Neural cell (in vitro differentiated cells): ENCODE measurements around the gene CXXC4. TPM values are rescaled to one million over a fixed set of nuclear protein-coding genes. Genes with fewer than 3 reads are reported as not detected.

Experiments used
- H2AFZ ChIP-seq: fragments of 200-600, 300-800 bp; sonication (generic), shearing (Covaris generic); 2 replicates; pipeline ENCODE4 v1.6.0; 2014; ENCODE audit warnings: low read depth, mild to moderate bottlenecking, antibody characterized with exemption, low read length, moderate library complexity
- H3F3A ChIP-seq: fragments of 200-600 bp; shearing (Covaris generic); 2 replicates; pipeline ENCODE4 v1.6.1; 2016; ENCODE audit warnings: mild to moderate bottlenecking, moderate library complexity, mixed read lengths, antibody characterized with exemption, low read length; ENCODE audit not compliant: insufficient read depth, poor library complexity, severe bottlenecking
- H3K27ac ChIP-seq: fragments of 200-600, 300-800 bp; sonication (generic), shearing (Covaris generic); 2 replicates; pipeline ENCODE4 v1.5.1; 2014; ENCODE audit warnings: mild to moderate bottlenecking, low read length, moderate library complexity
- H3K27me3 ChIP-seq: fragments of 300-800, 200-600 bp; sonication (generic), shearing (Covaris generic); 2 replicates; pipeline ENCODE4 v1.6.0; 2014; ENCODE audit warnings: mild to moderate bottlenecking, low read depth, low read length, moderate library complexity; ENCODE audit not compliant: insufficient read depth
- H3K36me3 ChIP-seq: fragments of 300-800, 200-600 bp; sonication (generic), shearing (Covaris generic); 2 replicates; pipeline ENCODE4 v1.5.1; 2014; ENCODE audit warnings: mild to moderate bottlenecking, antibody characterized with exemption, low read length, moderate library complexity; ENCODE audit not compliant: insufficient read depth
- H3K4me2 ChIP-seq: fragments of 300-800, 200-600 bp; sonication (generic), shearing (Covaris generic); 2 replicates; pipeline ENCODE4 v1.6.0; 2014; ENCODE audit warnings: mild to moderate bottlenecking, low read length
- H3K4me3 ChIP-seq: fragments of 300-800, 200-600 bp; sonication (generic), shearing (Covaris generic); 2 replicates; pipeline ENCODE4 v1.5.1; 2014; ENCODE audit warnings: mild to moderate bottlenecking, low read length, moderate library complexity
- H3K79me2 ChIP-seq: fragments of 200-600 bp; shearing (Covaris generic); replicated peaks from 2 replicates; pipeline ENCODE4 v1.6.0; 2014; ENCODE audit warnings: mild to moderate bottlenecking, low read length, moderate library complexity; ENCODE audit not compliant: insufficient read depth
- H3K9ac ChIP-seq: fragments of 300-800, 200-600 bp; sonication (generic), shearing (Covaris generic); 2 replicates; pipeline ENCODE4 v1.6.1; 2016; ENCODE audit warnings: mild to moderate bottlenecking, low read length, mixed read lengths
- H3K9me2 ChIP-seq: fragments of 200-600 bp; shearing (Covaris generic); 2 replicates; pipeline ENCODE4 v1.6.1; 2016; ENCODE audit warnings: mild to moderate bottlenecking, low read length, mixed read lengths; ENCODE audit not compliant: insufficient read depth
- H3K9me3 ChIP-seq: fragments of 200-600, 300-800 bp; sonication (generic), shearing (Covaris generic); 2 replicates; pipeline ENCODE4 v1.6.1; 2016; ENCODE audit warnings: mild to moderate bottlenecking, mixed run types, low read length, moderate library complexity, mixed read lengths
- H4K20me1 ChIP-seq: fragments of 200-600 bp; shearing (Covaris generic); 2 replicates; pipeline ENCODE4 v1.6.1; 2016; ENCODE audit warnings: mild to moderate bottlenecking, mixed run types; ENCODE audit not compliant: insufficient read depth
- CTCF ChIP-seq: fragments of 450-650 bp; IDR thresholded peaks from 2 replicates; pipeline ENCODE4 v1.5.1; 2014; ENCODE audit warnings: antibody characterized with exemption, mild to moderate bottlenecking, moderate library complexity; ENCODE audit not compliant: poor library complexity, severe bottlenecking
- EP300 ChIP-seq: fragments of 450-650 bp; conservative IDR thresholded peaks from 2 replicates; pipeline ENCODE4 v1.6.1; 2014; ENCODE audit warnings: antibody characterized with exemption, mild to moderate bottlenecking, moderate library complexity; ENCODE audit not compliant: poor library complexity, severe bottlenecking
- EZH2 ChIP-seq: fragments of 200-600, 300-800 bp; shearing (Covaris generic), sonication (generic); IDR thresholded peaks from 2 replicates; pipeline ENCODE4 v1.6.1; 2014; ENCODE audit warnings: antibody characterized with exemption, low read length, borderline replicate concordance, mild to moderate bottlenecking; ENCODE audit not compliant: insufficient read depth, poor library complexity, severe bottlenecking
- MXI1 ChIP-seq: fragments of 450-650 bp; conservative IDR thresholded peaks from 2 replicates; pipeline ENCODE4 v1.6.1; 2014; ENCODE audit warnings: antibody characterized with exemption, mild to moderate bottlenecking; ENCODE audit not compliant: poor library complexity, severe bottlenecking
- POLR2AphosphoS5 ChIP-seq: IDR thresholded peaks from 2 replicates; pipeline ENCODE4 v1.6.1; 2012
- RAD21 ChIP-seq: fragments of 450-650 bp; conservative IDR thresholded peaks from 2 replicates; pipeline ENCODE4 v1.6.1; 2014; ENCODE audit warnings: antibody characterized with exemption, mild to moderate bottlenecking, moderate library complexity
- REST ChIP-seq: IDR thresholded peaks from 2 replicates; pipeline ENCODE4 v1.6.1; 2012; ENCODE audit warnings: borderline replicate concordance
- SMC3 ChIP-seq: fragments of 450-650 bp; conservative IDR thresholded peaks from 2 replicates; pipeline ENCODE4 v1.6.1; 2014; ENCODE audit warnings: antibody characterized with exemption, mild to moderate bottlenecking, moderate library complexity; ENCODE audit not compliant: poor library complexity
- TAF1 ChIP-seq: IDR thresholded peaks from 2 replicates; pipeline ENCODE4 v1.6.1; 2012; ENCODE audit warnings: low read depth
- polyA plus RNA-seq: library from polyadenylated mRNA; depleted of rRNA; stranded (reverse); fragments of >200 nt; gene quantifications from 2 replicates; pipeline ENCODE4 v1.2.3, GENCODE V29; 2014

CXXC4 gene
- polyA plus RNA-seq, 1 donor from 2014 or later = 127 TPM

- H3K79me2 ChIP-seq = peaks cover 80% of the 10 kb centered on the region
- no peak overlapping the region for H2AFZ ChIP-seq
- no peak overlapping the region for H3K27ac ChIP-seq
These were observed 21.9 kb downstream of the CXXC4 start for GRCh38 chr4:104472766-104473165.

GRCh38 chr4:104470770-104471169 is 23.9 kb downstream of the CXXC4 start:
- no peak overlapping the region for H3K4me3 ChIP-seq
- H3K79me2 ChIP-seq = peaks cover 65% of the 10 kb centered on the region

More at GRCh38 chr4:104472766-104473165, 21.9 kb downstream of the CXXC4 start:
- Histone ChIP-seq H3K27me3 (no peaks in the 10 kb centered on the region), H3F3A (peaks cover 10% of the 10 kb centered on the region), H3K9me2 (no peaks in the 10 kb centered on the region), H3K4me3 (no peak overlapping the region), H3K36me3 (no peaks in the 10 kb centered on the region), H3K9ac (no peak overlapping the region), H4K20me1 (no peaks in the 10 kb centered on the region), H3K9me3 (no peaks in the 10 kb centered on the region), H3K4me2 (peak overlapping the region; percentile 3)
- TF ChIP-seq RAD21 = no peak
- no peak for TF ChIP-seq POLR2AphosphoS5
- no peak for TF ChIP-seq EZH2
- no peak for TF ChIP-seq SMC3
- no peak for TF ChIP-seq MXI1
- no peak for TF ChIP-seq EP300
- TF ChIP-seq CTCF = no peak

More at GRCh38 chr4:104470770-104471169, 23.9 kb downstream of the CXXC4 start:
- no peaks in the 10 kb centered on the region for H4K20me1 ChIP-seq
- no peaks in the 10 kb centered on the region for H3K36me3 ChIP-seq
- no peak overlapping the region for H2AFZ ChIP-seq
- no peak overlapping the region for H3K4me2 ChIP-seq
- TF ChIP-seq POLR2AphosphoS5 = no peak
- TF ChIP-seq SMC3 = no peak
- TF ChIP-seq EZH2 = no peak
- no peak for TF ChIP-seq EP300
- TF ChIP-seq RAD21 = no peak
- TF ChIP-seq REST = no peak
- no peak for TF ChIP-seq CTCF
- TF ChIP-seq TAF1 = no peak
- no peak for TF ChIP-seq MXI1
- no peak overlapping the region for H3K9ac ChIP-seq
- no peaks in the 10 kb centered on the region for H3K27me3 ChIP-seq
- H3K9me3 ChIP-seq = no peaks in the 10 kb centered on the region
- no peaks in the 10 kb centered on the region for H3K9me2 ChIP-seq
- H3F3A ChIP-seq = peaks cover 8% of the 10 kb centered on the region
- H3K27ac ChIP-seq = no peak overlapping the region
